HEK293 (cell line): ENCODE data around the gene LRRC4C.

Source experiments
- CTCF ChIA-PET: fragments of 350-600 bp; formaldehyde crosslinking; extraction: SDS; loops from one replicate; lab custom pipeline; 2021; ENCODE audit warnings: antibody characterized with exemption; lab: Yijun Ruan, JAX
- POLR2A ChIA-PET: fragments of 300-600 bp; formaldehyde crosslinking; extraction: SDS; loops from one replicate; lab custom pipeline; 2020; ENCODE audit warnings: antibody characterized with exemption, inconsistent platforms; lab: Yijun Ruan, JAX
- H3K27ac ChIP-seq: fragments of 200-500 bp; sonication (Bioruptor generic); 2 replicates; pipeline ENCODE4 v1.5.1; 2014; ENCODE audit warnings: low read depth, low read length, control low read depth, inconsistent platforms; ENCODE audit errors: extremely low read depth
- H3K36me3 ChIP-seq, 2 experiments: fragments of 200-500 bp in 1 of 2; sonication (Bioruptor generic) in 1 of 2; 1 replicate in 1 of 2; 2 replicates in 1 of 2; pipeline ENCODE4 v1.5.1; 2014 to 2017; ENCODE audit warnings: inconsistent platforms in 2 of 2, low read length in 2 of 2; ENCODE audit not compliant: control insufficient read depth in 2 of 2, insufficient read depth in 1 of 2
- H3K4me1 ChIP-seq: fragments of 200-500 bp; sonication (Bioruptor generic); 2 replicates; pipeline ENCODE4 v1.5.1; 2014; ENCODE audit warnings: mild to moderate bottlenecking, low read length, inconsistent platforms; ENCODE audit not compliant: control insufficient read depth, insufficient read depth
- H3K4me3 ChIP-seq: 2 replicates; pipeline ENCODE4 v1.5.1; 2011; ENCODE audit warnings: low read depth, mild to moderate bottlenecking, control low read depth, low read length, moderate library complexity
- H3K9me3 ChIP-seq: fragments of 200-500 bp; sonication (Bioruptor generic); 2 replicates; pipeline ENCODE4 v1.5.1; 2014; ENCODE audit warnings: low read depth, low read length, inconsistent platforms; ENCODE audit not compliant: control insufficient read depth, insufficient read depth
- CTCF ChIP-seq: fragments of 450-650 bp; formaldehyde crosslinking; IDR thresholded peaks from 2 replicates; pipeline ENCODE4 v1.5.1; 2016; ENCODE audit warnings: missing biosample characterization, missing genetic modification characterization
- GLI4 ChIP-seq: fragments of 450-650 bp; formaldehyde crosslinking; IDR thresholded peaks from 2 replicates; pipeline ENCODE4 v1.5.1; 2016; ENCODE audit warnings: missing biosample characterization, missing genetic modification characterization
- GLIS2 ChIP-seq: fragments of 450-650 bp; formaldehyde crosslinking; IDR thresholded peaks from 2 replicates; pipeline ENCODE4 v1.5.1; 2016; ENCODE audit warnings: missing biosample characterization, missing genetic modification characterization
- HOXA7 ChIP-seq: sonication (generic); formaldehyde crosslinking; IDR thresholded peaks from 2 replicates; pipeline ENCODE4 v1.8.1; 2022; ENCODE audit warnings: missing genetic modification reagents, borderline replicate concordance
- MEIS1 ChIP-seq: sonication (generic); formaldehyde crosslinking; IDR thresholded peaks from 2 replicates; pipeline ENCODE4 v1.8.1; 2022; ENCODE audit warnings: missing genetic modification reagents, mild to moderate bottlenecking, borderline replicate concordance
- SETDB1 ChIP-seq: IDR thresholded peaks from one replicate; pipeline ENCODE4 v1.6.1; 2017; ENCODE audit warnings: mild to moderate bottlenecking, low read length, moderate library complexity, mixed read lengths; ENCODE audit not compliant: insufficient read length
- YY2 ChIP-seq: fragments of 450-650 bp; formaldehyde crosslinking; IDR thresholded peaks from 2 replicates; pipeline ENCODE4 v1.5.1; 2016; ENCODE audit warnings: missing biosample characterization, missing genetic modification characterization
- ZBTB17 ChIP-seq: fragments of 450-650 bp; formaldehyde crosslinking; IDR thresholded peaks from 2 replicates; pipeline ENCODE4 v1.5.1; 2016; ENCODE audit warnings: missing biosample characterization, missing genetic modification characterization
- ZBTB48 ChIP-seq: fragments of 450-650 bp; formaldehyde crosslinking; IDR thresholded peaks from 2 replicates; pipeline ENCODE4 v1.5.1; 2016; ENCODE audit warnings: missing biosample characterization, missing genetic modification characterization
- ZBTB7A ChIP-seq: fragments of 450-650 bp; formaldehyde crosslinking; IDR thresholded peaks from 2 replicates; pipeline ENCODE4 v1.5.1; 2016; ENCODE audit warnings: low read depth, missing biosample characterization, missing genetic modification characterization
- ZFP37 ChIP-seq: fragments of 450-650 bp; formaldehyde crosslinking; IDR thresholded peaks from 2 replicates; pipeline ENCODE4 v1.5.1; 2016; ENCODE audit warnings: missing biosample characterization, missing genetic modification characterization
- ZFP41 ChIP-seq: fragments of 450-650 bp; formaldehyde crosslinking; IDR thresholded peaks from 2 replicates; pipeline ENCODE4 v1.5.1; 2016; ENCODE audit warnings: missing biosample characterization, missing genetic modification characterization, borderline replicate concordance
- ZNF121 ChIP-seq: fragments of 450-650 bp; formaldehyde crosslinking; IDR thresholded peaks from 2 replicates; pipeline ENCODE4 v1.5.1; 2016; ENCODE audit warnings: missing biosample characterization, missing genetic modification characterization
- ZNF174 ChIP-seq: fragments of 450-650 bp; formaldehyde crosslinking; IDR thresholded peaks from 2 replicates; pipeline ENCODE4 v1.5.0; 2017; ENCODE audit warnings: missing biosample characterization, mild to moderate bottlenecking, missing genetic modification characterization
- ZNF175 ChIP-seq: fragments of 450-650 bp; formaldehyde crosslinking; IDR thresholded peaks from 2 replicates; pipeline ENCODE4 v1.5.1; 2016; ENCODE audit warnings: missing biosample characterization, missing genetic modification characterization
- ZNF18 ChIP-seq: fragments of 450-650 bp; formaldehyde crosslinking; IDR thresholded peaks from 2 replicates; pipeline ENCODE4 v1.5.1; 2016; ENCODE audit warnings: missing biosample characterization, missing genetic modification characterization
- ZNF26 ChIP-seq: fragments of 450-650 bp; formaldehyde crosslinking; IDR thresholded peaks from 2 replicates; pipeline ENCODE4 v1.5.1; 2016; ENCODE audit warnings: missing biosample characterization, missing genetic modification characterization
- ZNF292 ChIP-seq: fragments of 450-650 bp; formaldehyde crosslinking; IDR thresholded peaks from 2 replicates; pipeline ENCODE4 v1.5.1; 2016; ENCODE audit warnings: low read depth, missing biosample characterization, missing genetic modification characterization, borderline replicate concordance
- ZNF549 ChIP-seq: fragments of 450-650 bp; IDR thresholded peaks from 2 replicates; pipeline ENCODE4 v1.5.1; 2018; ENCODE audit warnings: missing biosample characterization, missing genetic modification characterization, mild to moderate bottlenecking, inconsistent platforms, moderate library complexity
- ZNF596 ChIP-seq: fragments of 450-650 bp; IDR thresholded peaks from 2 replicates; pipeline ENCODE4 v1.5.0; 2018; ENCODE audit warnings: missing biosample characterization, mild to moderate bottlenecking, missing genetic modification characterization, moderate library complexity
- ZSCAN23 ChIP-seq: fragments of 450-650 bp; formaldehyde crosslinking; IDR thresholded peaks from 2 replicates; pipeline ENCODE4 v1.5.1; 2016; ENCODE audit warnings: missing biosample characterization, missing genetic modification characterization
- TF ChIP-seq, protein P1 (sequence below): fragments of 450-650 bp; formaldehyde crosslinking; IDR thresholded peaks from 2 replicates; pipeline ENCODE4 v1.5.1; 2016; ENCODE audit warnings: missing biosample characterization, missing genetic modification characterization
- TF ChIP-seq, protein P2 (sequence below): fragments of 450-650 bp; formaldehyde crosslinking; IDR thresholded peaks from 2 replicates; pipeline ENCODE4 v1.5.1; 2017; ENCODE audit warnings: missing biosample characterization, missing genetic modification characterization

LRRC4C gene

DNA sequence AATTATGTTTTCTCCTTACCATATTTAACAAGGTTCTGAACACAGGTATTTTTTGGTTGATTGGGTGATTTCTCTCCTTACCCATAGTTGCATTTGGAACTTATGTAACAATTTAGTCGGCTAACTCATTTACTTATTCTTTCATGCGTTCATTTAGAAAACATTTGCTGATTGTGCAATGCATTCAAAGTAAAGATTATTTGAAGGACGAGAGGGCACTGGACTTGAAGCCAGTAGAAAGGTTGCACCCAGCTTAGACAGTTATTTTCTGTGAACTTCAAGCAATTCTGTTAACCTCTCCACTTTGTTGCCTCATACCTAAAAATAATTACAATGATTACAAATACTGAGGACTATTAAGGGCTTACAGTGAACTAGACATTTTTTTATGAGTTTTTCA lies 769.6 kb downstream of the LRRC4C start:
- ChIA-PET CTCF (no interaction called here), POLR2A (no interaction called here)
- no peaks in the 10 kb centered on the region for H3K9me3 ChIP-seq
- H3K27ac ChIP-seq, result no peak overlapping the region
- no peaks in the 10 kb centered on the region for H3K36me3 ChIP-seq
- H3K4me3 ChIP-seq, result no peak overlapping the region
- H3K4me1 ChIP-seq, result no peaks in the 10 kb centered on the region
- TF ChIP-seq ZNF26 (tag by site-specific recombination), result no peak

DNA sequence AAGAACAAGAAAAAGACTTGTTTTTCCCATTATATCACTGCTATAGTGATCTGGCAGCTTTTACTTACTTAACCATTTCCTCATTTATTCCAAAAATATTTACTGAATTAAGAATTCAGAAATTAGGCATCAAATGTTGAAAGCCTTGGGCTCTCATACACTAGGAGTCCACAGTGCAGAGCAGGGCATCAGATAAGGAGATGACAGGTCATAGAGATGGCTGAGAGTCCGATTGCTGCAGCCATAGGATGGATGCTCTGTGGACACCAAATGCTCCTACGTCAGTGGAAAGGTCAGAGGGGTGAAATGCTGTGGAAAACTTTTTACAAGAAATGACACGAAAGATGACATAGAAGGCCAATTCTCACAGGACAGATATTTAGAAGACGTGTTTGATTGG lies 771.1 kb downstream of the LRRC4C start:
- Histone ChIP-seq H3K27ac (no peak overlapping the region), H3K4me1 (no peaks in the 10 kb centered on the region), H3K4me3 (no peak overlapping the region), H3K9me3 (no peaks in the 10 kb centered on the region), H3K36me3 (no peaks in the 10 kb centered on the region)
- ChIA-PET POLR2A (no interaction called here), CTCF (no interaction called here)
- TF ChIP-seq ZSCAN23 (tag by site-specific recombination), result no peak

- H3K4me3 ChIP-seq, result no peak overlapping the region
- TF ChIP-seq YY2 (tag by site-specific recombination) (no peak), GLI4 (no peak), ZNF174 (no peak), GLIS2 (tag by site-specific recombination) (no peak), ZNF596 (tag by site-specific recombination) (no peak)
- ChIA-PET CTCF (no interaction called here), POLR2A (no interaction called here)
- H3K9me3 ChIP-seq, result no peaks in the 10 kb centered on the region
- no peaks in the 10 kb centered on the region for H3K4me1 ChIP-seq
- H3K27ac ChIP-seq, result no peak overlapping the region
- no peaks in the 10 kb centered on the region for H3K36me3 ChIP-seq
Measured at GRCh38 chr11:40686765-40687164, 772.7 kb downstream of the LRRC4C start.

DNA sequence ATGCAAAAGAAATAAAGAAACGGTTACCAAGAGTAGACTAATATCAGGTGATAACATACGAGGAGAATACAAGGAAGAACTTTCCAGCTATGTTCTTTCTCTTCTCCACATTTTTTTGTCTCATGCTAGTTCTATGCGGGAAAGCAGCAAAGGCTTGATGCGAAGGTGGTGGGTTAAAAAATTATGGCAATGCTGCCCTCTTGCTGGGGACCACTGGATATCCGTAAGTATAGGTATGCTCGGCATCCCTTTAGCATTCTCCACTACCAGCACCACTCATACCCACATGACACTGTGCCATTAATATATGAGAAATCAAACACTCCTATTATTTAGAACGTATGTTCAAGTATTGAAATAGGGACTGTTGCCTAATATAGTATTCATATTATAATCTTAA lies 776.4 kb downstream of the LRRC4C start:
- ChIA-PET CTCF (no interaction called here), POLR2A (no interaction called here)
- Histone ChIP-seq H3K4me3 (no peak overlapping the region), H3K27ac (no peak overlapping the region), H3K36me3 (no peaks in the 10 kb centered on the region), H3K9me3 (no peaks in the 10 kb centered on the region), H3K4me1 (no peaks in the 10 kb centered on the region)
- TF ChIP-seq ZBTB7A (no peak), ZBTB17 (tag by site-specific recombination) (no peak), ZNF121 (no peak), ZFP37 (tag by site-specific recombination) (no peak), ZBTB48 (tag by site-specific recombination) (no peak), ZNF549 (tag by site-specific recombination) (no peak), MEIS1 (no peak), CTCF (tag by site-specific recombination) (no peak), HOXA7 (CRISPR knock-in tag) (no peak), ZNF175 (tag by site-specific recombination) (no peak), ZNF292 (tag by site-specific recombination) (no peak), ZFP41 (tag by site-specific recombination) (no peak), SETDB1 (no peak), ZNF18 (tag by site-specific recombination) (no peak)
- TF ChIP-seq, protein P1, sequence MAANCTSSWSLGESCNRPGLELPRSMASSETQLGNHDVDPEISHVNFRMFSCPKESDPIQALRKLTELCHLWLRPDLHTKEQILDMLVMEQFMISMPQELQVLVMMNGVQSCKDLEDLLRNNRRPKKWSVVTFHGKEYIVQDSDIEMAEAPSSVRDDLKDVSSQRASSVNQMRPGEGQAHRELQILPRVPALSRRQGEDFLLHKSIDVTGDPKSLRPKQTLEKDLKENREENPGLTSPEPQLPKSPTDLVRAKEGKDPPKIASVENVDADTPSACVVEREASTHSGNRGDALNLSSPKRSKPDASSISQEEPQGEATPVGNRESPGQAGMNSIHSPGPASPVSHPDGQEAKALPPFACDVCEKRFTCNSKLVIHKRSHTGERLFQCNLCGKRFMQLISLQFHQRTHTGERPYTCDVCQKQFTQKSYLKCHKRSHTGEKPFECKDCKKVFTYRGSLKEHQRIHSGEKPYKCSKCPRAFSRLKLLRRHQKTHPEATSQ, result no peak
- TF ChIP-seq, protein P2, sequence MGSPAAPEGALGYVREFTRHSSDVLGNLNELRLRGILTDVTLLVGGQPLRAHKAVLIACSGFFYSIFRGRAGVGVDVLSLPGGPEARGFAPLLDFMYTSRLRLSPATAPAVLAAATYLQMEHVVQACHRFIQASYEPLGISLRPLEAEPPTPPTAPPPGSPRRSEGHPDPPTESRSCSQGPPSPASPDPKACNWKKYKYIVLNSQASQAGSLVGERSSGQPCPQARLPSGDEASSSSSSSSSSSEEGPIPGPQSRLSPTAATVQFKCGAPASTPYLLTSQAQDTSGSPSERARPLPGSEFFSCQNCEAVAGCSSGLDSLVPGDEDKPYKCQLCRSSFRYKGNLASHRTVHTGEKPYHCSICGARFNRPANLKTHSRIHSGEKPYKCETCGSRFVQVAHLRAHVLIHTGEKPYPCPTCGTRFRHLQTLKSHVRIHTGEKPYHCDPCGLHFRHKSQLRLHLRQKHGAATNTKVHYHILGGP, result no peak
